Measurements from ENCODE around the gene SLC25A43. TPM values are rescaled to one million over a fixed set of nuclear protein-coding genes. Genes with fewer than 3 reads are reported as not detected.

Gene SLC25A43
- total RNA-seq, 2 experiments from 2014 or later = 0.91 to 1.0 TPM

GRCh38 chrX:119393144-119393543 is 6.0 kb upstream of the SLC25A43 start:
- no peaks in the 10 kb centered on the region for H3K4me1 Mint-ChIP-seq (ENCODE audit: low read depth)
- no peaks in the 10 kb centered on the region for H3K9me3 Mint-ChIP-seq
- intact Hi-C loops (cut with DNase I, micrococcal nuclease) = no loop called here
- H3K27ac Mint-ChIP-seq = no peak overlapping the region
- no peak for DNase-seq
- Histone ChIP-seq H3K27me3 (ENCODE audit: control insufficient read depth in 1 of 2, insufficient read depth in 2 of 2, low read length in 2 of 2) (no peaks in the 10 kb centered on the region), H3K27ac (ENCODE audit: low read depth in 1 of 2, low read length in 2 of 2) (no peak overlapping the region), H3K36me3 (ENCODE audit: insufficient read depth, low read length) (no peaks in the 10 kb centered on the region), H3K4me1 (ENCODE audit: insufficient read depth, low read length) (no peaks in the 10 kb centered on the region), H3K9me3 (ENCODE audit: control insufficient read depth in 1 of 2, insufficient read depth in 1 of 2, low read length in 2 of 2) (no peaks in the 10 kb centered on the region), H3K4me3 (ENCODE audit: low read length) (no peak overlapping the region)
- H3K27me3 Mint-ChIP-seq = no peaks in the 10 kb centered on the region
- POLR2A ChIA-PET = no interaction called here
- no peaks in the 10 kb centered on the region for H3K36me3 Mint-ChIP-seq (ENCODE audit: low read depth)
- CTCF ChIA-PET = no interaction called here
- no peak for ATAC-seq (ENCODE audit: poor library complexity)
- TF ChIP-seq CTCF (IDR thresholded peaks at IDR 0.05) = no peak
- no peak overlapping the region for H3K4me3 Mint-ChIP-seq

- peaks cover 17% of the 10 kb centered on the region for H3K4me1 Mint-ChIP-seq (ENCODE audit: low read depth)
- no peaks in the 10 kb centered on the region for H3K9me3 ChIP-seq (ENCODE audit: control insufficient read depth in 1 of 2, insufficient read depth in 1 of 2, low read length in 2 of 2)
- H3K36me3 Mint-ChIP-seq (ENCODE audit: low read depth) = no peaks in the 10 kb centered on the region
- H3K27ac ChIP-seq (ENCODE audit: low read depth in 1 of 2, low read length in 2 of 2) = peak overlapping the region in 1 of 2 donors; percentile 5
- peak overlapping the region; percentile 96 for H3K4me3 Mint-ChIP-seq
- intact Hi-C loops (cut with DNase I, micrococcal nuclease) = no loop called here
- H3K36me3 ChIP-seq (ENCODE audit: insufficient read depth, low read length) = no peaks in the 10 kb centered on the region
- H3K4me1 ChIP-seq (ENCODE audit: insufficient read depth, low read length) = peaks cover 20% of the 10 kb centered on the region
- H3K9me3 Mint-ChIP-seq = no peaks in the 10 kb centered on the region
- TF ChIP-seq CTCF (IDR thresholded peaks at IDR 0.05) = no peak
- no peaks in the 10 kb centered on the region for H3K27me3 Mint-ChIP-seq
- H3K27ac Mint-ChIP-seq = peak overlapping the region; percentile 79
- ATAC-seq (ENCODE audit: poor library complexity) = no peak
- ChIA-PET CTCF (no interaction called here), POLR2A (no interaction called here)
- H3K4me3 ChIP-seq (ENCODE audit: low read length) = peak overlapping the region; percentile 58
- peak in 2 of 14 experiments; percentile 4 to 6 for DNase-seq
- no peaks in the 10 kb centered on the region for H3K27me3 ChIP-seq (ENCODE audit: control insufficient read depth in 1 of 2, insufficient read depth in 2 of 2, low read length in 2 of 2)
These were observed 556 bp upstream of the SLC25A43 start for GRCh38 chrX:119398587-119398973.

- Mint-ChIP-seq H3K9me3 (no peaks in the 10 kb centered on the region), H3K27ac (peak overlapping the region; percentile 30), H3K4me3 (peak overlapping the region; percentile 51), H3K4me1 (ENCODE audit: low read depth) (peaks cover 17% of the 10 kb centered on the region), H3K36me3 (ENCODE audit: low read depth) (no peaks in the 10 kb centered on the region), H3K27me3 (no peaks in the 10 kb centered on the region)
- CTCF ChIA-PET = no interaction called here
- intact Hi-C loops (cut with DNase I, micrococcal nuclease) = no loop called here
- DNase-seq (no peak), ATAC-seq (ENCODE audit: poor library complexity) (no peak)
- no peak for TF ChIP-seq CTCF (IDR thresholded peaks at IDR 0.05)
- Histone ChIP-seq H3K36me3 (ENCODE audit: insufficient read depth, low read length) (no peaks in the 10 kb centered on the region), H3K4me3 (ENCODE audit: low read length) (peak overlapping the region; percentile 58), H3K27ac (ENCODE audit: low read depth in 1 of 2, low read length in 2 of 2) (no peak overlapping the region), H3K27me3 (ENCODE audit: control insufficient read depth in 1 of 2, insufficient read depth in 2 of 2, low read length in 2 of 2) (no peaks in the 10 kb centered on the region), H3K4me1 (ENCODE audit: insufficient read depth, low read length) (peaks cover 20% of the 10 kb centered on the region), H3K9me3 (ENCODE audit: control insufficient read depth in 1 of 2, insufficient read depth in 1 of 2, low read length in 2 of 2) (no peaks in the 10 kb centered on the region)
- POLR2A ChIA-PET = no interaction called here
These were observed 601 bp downstream of the SLC25A43 start for GRCh38 chrX:119399772-119400101.

Measured in CD4-positive, alpha-beta T cell (primary cell).